ENCODE data around the gene PNKP.

The PNKP gene

GRCh38 chr19:49873834-49874233 is 6.5 kb upstream of the PNKP start:
- no peaks in the 10 kb centered on the region for H3K36me3 ChIP-seq (ENCODE audit: insufficient read depth, low read length)
- peaks cover 10% of the 10 kb centered on the region for H4K20me1 ChIP-seq (ENCODE audit: insufficient read depth, low read length, poor library complexity, severe bottlenecking)
- no peak overlapping the region for H3K4me2 ChIP-seq (ENCODE audit: low read depth, low read length, poor library complexity, severe bottlenecking)
- peaks cover 38% of the 10 kb centered on the region for H3K79me2 ChIP-seq (ENCODE audit: insufficient read depth, low read length)
- no peak overlapping the region for H2AFZ ChIP-seq (ENCODE audit: low read length)
- no peaks in the 10 kb centered on the region for H3K9me2 ChIP-seq (replicated peaks; ENCODE audit: low read depth, low read length)
- peaks cover 33% of the 10 kb centered on the region for H3K4me1 ChIP-seq (ENCODE audit: insufficient read depth, low read length, poor library complexity, severe bottlenecking)
- H3K4me3 ChIP-seq (ENCODE audit: low read length, poor library complexity, severe bottlenecking): no peak overlapping the region
- no peaks in the 10 kb centered on the region for H3F3A ChIP-seq (ENCODE audit: low read depth)
- no peak overlapping the region for H3K9ac ChIP-seq (ENCODE audit: low read depth, low read length, poor library complexity, severe bottlenecking)
- TF ChIP-seq, protein P1, sequence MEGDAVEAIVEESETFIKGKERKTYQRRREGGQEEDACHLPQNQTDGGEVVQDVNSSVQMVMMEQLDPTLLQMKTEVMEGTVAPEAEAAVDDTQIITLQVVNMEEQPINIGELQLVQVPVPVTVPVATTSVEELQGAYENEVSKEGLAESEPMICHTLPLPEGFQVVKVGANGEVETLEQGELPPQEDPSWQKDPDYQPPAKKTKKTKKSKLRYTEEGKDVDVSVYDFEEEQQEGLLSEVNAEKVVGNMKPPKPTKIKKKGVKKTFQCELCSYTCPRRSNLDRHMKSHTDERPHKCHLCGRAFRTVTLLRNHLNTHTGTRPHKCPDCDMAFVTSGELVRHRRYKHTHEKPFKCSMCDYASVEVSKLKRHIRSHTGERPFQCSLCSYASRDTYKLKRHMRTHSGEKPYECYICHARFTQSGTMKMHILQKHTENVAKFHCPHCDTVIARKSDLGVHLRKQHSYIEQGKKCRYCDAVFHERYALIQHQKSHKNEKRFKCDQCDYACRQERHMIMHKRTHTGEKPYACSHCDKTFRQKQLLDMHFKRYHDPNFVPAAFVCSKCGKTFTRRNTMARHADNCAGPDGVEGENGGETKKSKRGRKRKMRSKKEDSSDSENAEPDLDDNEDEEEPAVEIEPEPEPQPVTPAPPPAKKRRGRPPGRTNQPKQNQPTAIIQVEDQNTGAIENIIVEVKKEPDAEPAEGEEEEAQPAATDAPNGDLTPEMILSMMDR (conservative IDR thresholded peaks at IDR 0.05; ENCODE audit: low read length): no peak
- TF ChIP-seq EZH2phosphoT487 (IDR thresholded peaks at IDR 0.05; ENCODE audit: borderline replicate concordance): no peak
- no peaks in the 10 kb centered on the region for H3K9me3 ChIP-seq (ENCODE audit: insufficient read depth, low read depth, low read length)
- no peaks in the 10 kb centered on the region for H3K27me3 ChIP-seq (ENCODE audit: insufficient read depth, low read length, poor library complexity, severe bottlenecking)

DNA sequence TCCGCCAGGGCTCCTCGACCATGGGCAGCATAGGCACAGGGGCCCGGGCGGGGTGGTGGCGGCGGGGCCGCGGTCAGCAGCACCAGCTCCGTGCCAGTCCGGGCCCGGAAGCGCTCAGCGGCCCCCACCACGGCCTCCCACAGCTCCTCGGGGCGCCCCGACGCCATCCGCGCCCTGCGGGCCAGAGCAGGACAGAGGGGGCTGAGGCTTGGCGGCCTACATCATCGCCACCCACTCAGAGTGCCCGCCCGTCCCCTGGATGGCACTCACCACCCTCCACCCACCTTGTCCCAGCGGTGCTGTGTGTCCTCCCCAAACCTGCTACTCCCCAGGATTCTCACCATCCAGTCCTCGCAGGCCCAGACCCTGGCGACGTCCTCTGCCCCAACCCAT is 5.7 kb upstream of the PNKP start:
- H2AFZ ChIP-seq (ENCODE audit: low read length): no peak overlapping the region
- no peaks in the 10 kb centered on the region for H3K27me3 ChIP-seq (ENCODE audit: insufficient read depth, low read length, poor library complexity, severe bottlenecking)
- H3K4me3 ChIP-seq (ENCODE audit: low read length, poor library complexity, severe bottlenecking): no peak overlapping the region
- peaks cover 33% of the 10 kb centered on the region for H3K4me1 ChIP-seq (ENCODE audit: insufficient read depth, low read length, poor library complexity, severe bottlenecking)
- no peak overlapping the region for H3K9ac ChIP-seq (ENCODE audit: low read depth, low read length, poor library complexity, severe bottlenecking)
- no peak overlapping the region for H3K4me2 ChIP-seq (ENCODE audit: low read depth, low read length, poor library complexity, severe bottlenecking)
- peaks cover 33% of the 10 kb centered on the region for H3K79me2 ChIP-seq (ENCODE audit: insufficient read depth, low read length)
- H3K9me3 ChIP-seq (ENCODE audit: insufficient read depth, low read depth, low read length): no peaks in the 10 kb centered on the region
- no peaks in the 10 kb centered on the region for H3K36me3 ChIP-seq (ENCODE audit: insufficient read depth, low read length)
- peaks cover 5% of the 10 kb centered on the region for H4K20me1 ChIP-seq (ENCODE audit: insufficient read depth, low read length, poor library complexity, severe bottlenecking)
- H3K9me2 ChIP-seq (replicated peaks; ENCODE audit: low read depth, low read length): no peaks in the 10 kb centered on the region
- H3F3A ChIP-seq (ENCODE audit: low read depth): no peaks in the 10 kb centered on the region
- TF ChIP-seq, protein P1 (conservative IDR thresholded peaks at IDR 0.05; ENCODE audit: low read length): no peak

GRCh38 chr19:49872245-49873128 is 5.1 kb upstream of the PNKP start:
- H3K36me3 ChIP-seq (ENCODE audit: insufficient read depth, low read length): no peaks in the 10 kb centered on the region

More at GRCh38 chr19:49872245-49873128, 5.1 kb upstream of the PNKP start:
- TF ChIP-seq, protein P1 (conservative IDR thresholded peaks at IDR 0.05; ENCODE audit: low read length): no peak
- no peak for TF ChIP-seq EZH2phosphoT487 (IDR thresholded peaks at IDR 0.05; ENCODE audit: borderline replicate concordance)
- H3K79me2 ChIP-seq (ENCODE audit: insufficient read depth, low read length): peaks cover 32% of the 10 kb centered on the region
- no peak overlapping the region for H3K4me2 ChIP-seq (ENCODE audit: low read depth, low read length, poor library complexity, severe bottlenecking)
- H3F3A ChIP-seq (ENCODE audit: low read depth): no peaks in the 10 kb centered on the region
- H4K20me1 ChIP-seq (ENCODE audit: insufficient read depth, low read length, poor library complexity, severe bottlenecking): peaks cover 5% of the 10 kb centered on the region
- H3K9ac ChIP-seq (ENCODE audit: low read depth, low read length, poor library complexity, severe bottlenecking): no peak overlapping the region
- H3K27me3 ChIP-seq (ENCODE audit: insufficient read depth, low read length, poor library complexity, severe bottlenecking): no peaks in the 10 kb centered on the region
- no peaks in the 10 kb centered on the region for H3K9me2 ChIP-seq (replicated peaks; ENCODE audit: low read depth, low read length)
- H3K4me1 ChIP-seq (ENCODE audit: insufficient read depth, low read length, poor library complexity, severe bottlenecking): peaks cover 36% of the 10 kb centered on the region
- H3K9me3 ChIP-seq (ENCODE audit: insufficient read depth, low read depth, low read length): no peaks in the 10 kb centered on the region
- no peak overlapping the region for H3K4me3 ChIP-seq (ENCODE audit: low read length, poor library complexity, severe bottlenecking)
- H2AFZ ChIP-seq (ENCODE audit: low read length): no peak overlapping the region
